GM12878 (cell line): ENCODE results near the gene RBM18. TPM values are rescaled to one million over a fixed set of nuclear protein-coding genes. Genes with fewer than 3 reads are reported as not detected.

Source experiments
- BACH1 ChIP-seq: fragments of 450-650 bp; IDR thresholded peaks from 2 replicates; pipeline ENCODE4 v1.6.1; 2017; ENCODE audit warnings: mild to moderate bottlenecking, borderline replicate concordance
- CBFB ChIP-seq: IDR thresholded peaks from 2 replicates; pipeline ENCODE4 v1.6.1; 2016; ENCODE audit warnings: antibody characterized with exemption, low read depth
- CHD2 ChIP-seq: IDR thresholded peaks from 2 replicates; pipeline ENCODE4 v1.6.1; 2011; ENCODE audit warnings: low read depth, low read length, improper control_type of control experiment, borderline replicate concordance
- HDAC2 ChIP-seq: fragments of 200-600 bp; sonication (generic); IDR thresholded peaks from 2 replicates; pipeline ENCODE4 v1.6.1; 2017
- IKZF1 ChIP-seq: fragments of 450-650 bp; conservative IDR thresholded peaks from 2 replicates; pipeline ENCODE4 v1.6.1; 2017; ENCODE audit warnings: antibody characterized with exemption, mild to moderate bottlenecking
- KLF5 ChIP-seq: fragments of 450-650 bp; IDR thresholded peaks from 2 replicates; pipeline ENCODE4 v1.6.1; 2014; ENCODE audit warnings: mild to moderate bottlenecking; ENCODE audit not compliant: partially characterized antibody
- MEF2A ChIP-seq: IDR thresholded peaks from 2 replicates; pipeline ENCODE4 v1.6.1; 2011; ENCODE audit warnings: low read depth, mild to moderate bottlenecking, low read length, moderate library complexity; ENCODE audit not compliant: insufficient read depth
- MXI1 ChIP-seq: fragments of 150-350 bp; IDR thresholded peaks from 2 replicates; pipeline ENCODE4 v1.6.1; 2011; ENCODE audit warnings: low read depth, mild to moderate bottlenecking, inconsistent platforms, low read length, improper control_type of control experiment
- NR2F1 ChIP-seq: fragments of 450-650 bp; conservative IDR thresholded peaks from 2 replicates; pipeline ENCODE4 v1.6.1; 2017; ENCODE audit warnings: mild to moderate bottlenecking
- POLR2A ChIP-seq: IDR thresholded peaks from 2 replicates; pipeline ENCODE4 v1.6.1; 2011; ENCODE audit warnings: low read depth, mild to moderate bottlenecking, low read length
- POU2F2 ChIP-seq: IDR thresholded peaks from 3 replicates; pipeline ENCODE4 v1.6.1; 2011; ENCODE audit warnings: low read depth, mild to moderate bottlenecking, low read length, borderline replicate concordance
- RUNX3 ChIP-seq: IDR thresholded peaks from 2 replicates; pipeline ENCODE4 v1.6.1; 2012; ENCODE audit warnings: low read length, inconsistent platforms
- STAT3 ChIP-seq: IDR thresholded peaks from 2 replicates; pipeline ENCODE4 v1.6.1; 2011; ENCODE audit warnings: low read depth, low read length, improper control_type of control experiment
- USF2 ChIP-seq: IDR thresholded peaks from 2 replicates; pipeline ENCODE4 v1.6.1; 2011; ENCODE audit warnings: low read depth, low read length, improper control_type of control experiment, borderline replicate concordance
- ZZZ3 ChIP-seq: IDR thresholded peaks from 2 replicates; pipeline ENCODE4 v1.6.1; 2011; ENCODE audit warnings: low read depth; ENCODE audit not compliant: control insufficient read depth, insufficient read length
- polyA plus RNA-seq, 11 experiments: library from polyadenylated mRNA; depleted of rRNA in 4 of 11; unstranded in 6 of 11; stranded (reverse) in 5 of 11; fragments of >200 nt; fragmentation: Nextera tagmentation in 4 of 11; fragmentation: Illumina TruSeq in 1 of 11; extraction: Ambion mirVana in 4 of 11; extraction: Trizol in 1 of 11; gene quantifications; 1 replicate in 1 of 11; 2 replicates in 10 of 11; pipeline versions ENCODE4 v1.2.1 to v1.2.3, GENCODE V29; 2011 to 2016; ENCODE audit warnings: inconsistent platforms in 2 of 11, missing spikeins in 2 of 11, low read depth in 1 of 11
- total RNA-seq, 4 experiments: library from RNA; depleted of rRNA in 3 of 4; stranded (reverse); fragments of >200 nt in 3 of 4; fragmentation: Illumina TruSeq in 1 of 4; extraction: Trizol in 1 of 4; gene quantifications; 2 replicates each; pipeline versions ENCODE4 v1.2.1 to v1.2.3, GENCODE V29; 2013 to 2021
- TF ChIP-seq, protein P1 (sequence below): fragments of 450-650 bp; IDR thresholded peaks from 2 replicates; pipeline ENCODE4 v1.6.1; 2017; ENCODE audit warnings: borderline replicate concordance
- TF ChIP-seq, protein P2 (sequence below): fragments of 450-650 bp; IDR thresholded peaks from 2 replicates; pipeline ENCODE4 v1.6.1; 2016; ENCODE audit warnings: mild to moderate bottlenecking, moderate library complexity, borderline replicate concordance
- TF ChIP-seq, protein P3 (sequence below): fragments of 450-650 bp; IDR thresholded peaks from 2 replicates; pipeline ENCODE4 v1.6.1; 2017; ENCODE audit warnings: mild to moderate bottlenecking, moderate library complexity

Gene RBM18
- total and polyA plus RNA-seq, 10 of the 15 experiments (the other 5 are each of a cell fraction or from before 2014, with no cell fraction given): 6.4 to 46.8 (median 30.4) TPM

- TF ChIP-seq, protein P1, sequence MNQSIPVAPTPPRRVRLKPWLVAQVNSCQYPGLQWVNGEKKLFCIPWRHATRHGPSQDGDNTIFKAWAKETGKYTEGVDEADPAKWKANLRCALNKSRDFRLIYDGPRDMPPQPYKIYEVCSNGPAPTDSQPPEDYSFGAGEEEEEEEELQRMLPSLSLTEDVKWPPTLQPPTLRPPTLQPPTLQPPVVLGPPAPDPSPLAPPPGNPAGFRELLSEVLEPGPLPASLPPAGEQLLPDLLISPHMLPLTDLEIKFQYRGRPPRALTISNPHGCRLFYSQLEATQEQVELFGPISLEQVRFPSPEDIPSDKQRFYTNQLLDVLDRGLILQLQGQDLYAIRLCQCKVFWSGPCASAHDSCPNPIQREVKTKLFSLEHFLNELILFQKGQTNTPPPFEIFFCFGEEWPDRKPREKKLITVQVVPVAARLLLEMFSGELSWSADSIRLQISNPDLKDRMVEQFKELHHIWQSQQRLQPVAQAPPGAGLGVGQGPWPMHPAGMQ: no peak
- peak; percentile 88 for TF ChIP-seq IKZF1
- TF ChIP-seq, protein P2, sequence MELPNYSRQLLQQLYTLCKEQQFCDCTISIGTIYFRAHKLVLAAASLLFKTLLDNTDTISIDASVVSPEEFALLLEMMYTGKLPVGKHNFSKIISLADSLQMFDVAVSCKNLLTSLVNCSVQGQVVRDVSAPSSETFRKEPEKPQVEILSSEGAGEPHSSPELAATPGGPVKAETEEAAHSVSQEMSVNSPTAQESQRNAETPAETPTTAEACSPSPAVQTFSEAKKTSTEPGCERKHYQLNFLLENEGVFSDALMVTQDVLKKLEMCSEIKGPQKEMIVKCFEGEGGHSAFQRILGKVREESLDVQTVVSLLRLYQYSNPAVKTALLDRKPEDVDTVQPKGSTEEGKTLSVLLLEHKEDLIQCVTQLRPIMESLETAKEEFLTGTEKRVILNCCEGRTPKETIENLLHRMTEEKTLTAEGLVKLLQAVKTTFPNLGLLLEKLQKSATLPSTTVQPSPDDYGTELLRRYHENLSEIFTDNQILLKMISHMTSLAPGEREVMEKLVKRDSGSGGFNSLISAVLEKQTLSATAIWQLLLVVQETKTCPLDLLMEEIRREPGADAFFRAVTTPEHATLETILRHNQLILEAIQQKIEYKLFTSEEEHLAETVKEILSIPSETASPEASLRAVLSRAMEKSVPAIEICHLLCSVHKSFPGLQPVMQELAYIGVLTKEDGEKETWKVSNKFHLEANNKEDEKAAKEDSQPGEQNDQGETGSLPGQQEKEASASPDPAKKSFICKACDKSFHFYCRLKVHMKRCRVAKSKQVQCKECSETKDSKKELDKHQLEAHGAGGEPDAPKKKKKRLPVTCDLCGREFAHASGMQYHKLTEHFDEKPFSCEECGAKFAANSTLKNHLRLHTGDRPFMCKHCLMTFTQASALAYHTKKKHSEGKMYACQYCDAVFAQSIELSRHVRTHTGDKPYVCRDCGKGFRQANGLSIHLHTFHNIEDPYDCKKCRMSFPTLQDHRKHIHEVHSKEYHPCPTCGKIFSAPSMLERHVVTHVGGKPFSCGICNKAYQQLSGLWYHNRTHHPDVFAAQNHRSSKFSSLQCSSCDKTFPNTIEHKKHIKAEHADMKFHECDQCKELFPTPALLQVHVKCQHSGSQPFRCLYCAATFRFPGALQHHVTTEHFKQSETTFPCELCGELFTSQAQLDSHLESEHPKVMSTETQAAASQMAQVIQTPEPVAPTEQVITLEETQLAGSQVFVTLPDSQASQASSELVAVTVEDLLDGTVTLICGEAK: 0 out of 2 replicates have a peak, but pooled peaks have one; percentile 15
- TF ChIP-seq CHD2: 0 out of 2 replicates have a peak, but pooled peaks have one; percentile 67
- TF ChIP-seq, protein P3, sequence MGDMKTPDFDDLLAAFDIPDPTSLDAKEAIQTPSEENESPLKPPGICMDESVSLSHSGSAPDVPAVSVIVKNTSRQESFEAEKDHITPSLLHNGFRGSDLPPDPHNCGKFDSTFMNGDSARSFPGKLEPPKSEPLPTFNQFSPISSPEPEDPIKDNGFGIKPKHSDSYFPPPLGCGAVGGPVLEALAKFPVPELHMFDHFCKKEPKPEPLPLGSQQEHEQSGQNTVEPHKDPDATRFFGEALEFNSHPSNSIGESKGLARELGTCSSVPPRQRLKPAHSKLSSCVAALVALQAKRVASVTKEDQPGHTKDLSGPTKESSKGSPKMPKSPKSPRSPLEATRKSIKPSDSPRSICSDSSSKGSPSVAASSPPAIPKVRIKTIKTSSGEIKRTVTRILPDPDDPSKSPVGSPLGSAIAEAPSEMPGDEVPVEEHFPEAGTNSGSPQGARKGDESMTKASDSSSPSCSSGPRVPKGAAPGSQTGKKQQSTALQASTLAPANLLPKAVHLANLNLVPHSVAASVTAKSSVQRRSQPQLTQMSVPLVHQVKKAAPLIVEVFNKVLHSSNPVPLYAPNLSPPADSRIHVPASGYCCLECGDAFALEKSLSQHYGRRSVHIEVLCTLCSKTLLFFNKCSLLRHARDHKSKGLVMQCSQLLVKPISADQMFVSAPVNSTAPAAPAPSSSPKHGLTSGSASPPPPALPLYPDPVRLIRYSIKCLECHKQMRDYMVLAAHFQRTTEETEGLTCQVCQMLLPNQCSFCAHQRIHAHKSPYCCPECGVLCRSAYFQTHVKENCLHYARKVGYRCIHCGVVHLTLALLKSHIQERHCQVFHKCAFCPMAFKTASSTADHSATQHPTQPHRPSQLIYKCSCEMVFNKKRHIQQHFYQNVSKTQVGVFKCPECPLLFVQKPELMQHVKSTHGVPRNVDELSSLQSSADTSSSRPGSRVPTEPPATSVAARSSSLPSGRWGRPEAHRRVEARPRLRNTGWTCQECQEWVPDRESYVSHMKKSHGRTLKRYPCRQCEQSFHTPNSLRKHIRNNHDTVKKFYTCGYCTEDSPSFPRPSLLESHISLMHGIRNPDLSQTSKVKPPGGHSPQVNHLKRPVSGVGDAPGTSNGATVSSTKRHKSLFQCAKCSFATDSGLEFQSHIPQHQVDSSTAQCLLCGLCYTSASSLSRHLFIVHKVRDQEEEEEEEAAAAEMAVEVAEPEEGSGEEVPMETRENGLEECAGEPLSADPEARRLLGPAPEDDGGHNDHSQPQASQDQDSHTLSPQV: no peak; the same call in 1 of the 2 replicates
- TF ChIP-seq MXI1: peak; percentile 78; the same call in 1 of the 2 replicates
- no peak for TF ChIP-seq ZZZ3
- no peak for TF ChIP-seq MEF2A
- TF ChIP-seq USF2: no peak
- no peak for TF ChIP-seq STAT3
- TF ChIP-seq CBFB: peak; percentile 87
- peak; percentile 93 for TF ChIP-seq RUNX3
- TF ChIP-seq KLF5: peak; percentile 57
- 0 out of 3 replicates have a peak, but pooled peaks have one; percentile 39 for TF ChIP-seq POU2F2
- TF ChIP-seq HDAC2: no peak
- TF ChIP-seq NR2F1: peak; percentile 97
- peak; percentile 81 for TF ChIP-seq BACH1
- TF ChIP-seq POLR2A: peak; percentile 97
Measured at GRCh38 chr9:122264360-122265148, at the start of gene RBM18, which contains the start of gene MRRF (continued).
